Adrenal gland (tissue), 12 donors: ENCODE measurements around the gene EYS. TPM values are rescaled to one million over a fixed set of nuclear protein-coding genes. Genes with fewer than 3 reads are reported as not detected.
"Not testable (repeated sequence)": the region's sequence is repeated elsewhere in the genome, so short reads cannot be mapped to it uniquely, and the experiment has no call there.

Experiments
- DNase-seq, 7 donors: peaks; one replicate each; pipeline ENCODE4 v3.0.0-alpha.2; 2019 to 2020
- H3K27ac ChIP-seq, 5 donors: fragments of 200-600 bp; sonication (generic) in 4 of 5; 1 replicate in 3 of 5; 2 replicates in 2 of 5; pipeline versions ENCODE4 v1.5.1 to v1.8.0; 2016 to 2020; ENCODE audit warnings: mild to moderate bottlenecking in 1 of 5
- H3K27me3 ChIP-seq: fragments of 200-600 bp; 2 replicates; pipeline ENCODE4 v1.8.0; 2021
- H3K36me3 ChIP-seq, 2 donors: fragments of 200-600 bp; replicated peaks in 1 of 2; 1 replicate in 1 of 2; 2 replicates in 1 of 2; pipeline versions ENCODE4 v1.5.1 to v1.8.0; 2018 to 2022
- H3K4me1 ChIP-seq, 2 donors: fragments of 200-600 bp; replicated peaks in 1 of 2; 1 replicate in 1 of 2; 2 replicates in 1 of 2; pipeline versions ENCODE4 v1.5.1 to v1.8.0; 2018 to 2021
- H3K4me3 ChIP-seq, 4 donors: fragments of 200-600 bp; sonication (generic) in 3 of 4; one replicate each; pipeline ENCODE4 v1.5.1; 2016 to 2018
- H3K9me3 ChIP-seq, 3 donors: fragments of 200-600 bp; sonication (generic) in 1 of 3; replicated peaks in 1 of 3; 1 replicate in 2 of 3; 2 replicates in 1 of 3; pipeline versions ENCODE4 v1.5.1 to v1.8.0; 2016 to 2021
- CTCF ChIP-seq, 6 experiments: fragments of 450-650 bp in 4 of 6; fragments of 200-600 bp in 2 of 6; sonication (generic) in 1 of 6; IDR thresholded peaks; 1 replicate in 5 of 6; 2 replicates in 1 of 6; pipeline versions ENCODE4 v1.5.1 to v1.8.0; 2016 to 2021; ENCODE audit warnings: antibody characterized with exemption in 6 of 6, mild to moderate bottlenecking in 2 of 6, moderate library complexity in 1 of 6
- POLR2A ChIP-seq, 2 donors: fragments of 450-650 bp; IDR thresholded peaks; one replicate each; pipeline ENCODE4 v1.6.1; 2017; ENCODE audit warnings: antibody characterized with exemption in 2 of 2, mild to moderate bottlenecking in 2 of 2, moderate library complexity in 1 of 2
- WGBS, 4 donors: extraction: QIAGEN DNeasy Blood & Tissue Kit in 2 of 4; methylation state at CpG; one replicate each; pipeline versions ENCODE4 v1.1.5 to v1.1.7; 2013 to 2017; 5-methylcytosine and 5-hydroxymethylcytosine counted together
- intact Hi-C, 2 donors: fragments of 100-400 bp; cut with DNase I; formaldehyde crosslinking; loops; one replicate each; pipeline versions ENCODE4 v1.14.1 to v1.15.0; 2022 to 2023
- polyA plus RNA-seq, 3 donors: library from polyadenylated mRNA; stranded (reverse); fragments of 200-250 nt in 2 of 3; fragments of 350-450 nt in 1 of 3; fragmentation: Illumina TruSeq in 1 of 3; extraction: RNeasy Lipid Tissue Mini Kit (QIAGEN cat#74804) in 1 of 3; gene quantifications; one replicate each; pipeline ENCODE4 v1.2.3, GENCODE V29; 2013 to 2014
- total RNA-seq, 9 donors: library from RNA; depleted of rRNA in 4 of 9; stranded (reverse); fragments of >200 nt in 4 of 9; fragments of 120-200 nt in 1 of 9; fragmentation: NEBNext Ultra II Directional in 1 of 9; extraction: Animal tissue kit (Norgen Biotek cat#: 25700) in 1 of 9; gene quantifications; one replicate each; pipeline versions ENCODE4 v1.1.0 to v1.2.4, GENCODE V29; 2013 to 2023
- donor health status: healthy with polysubstance abuse.
- donor health status: Bipolar disorder and iron deficiency.
- donor health status: DM: yes; HTN: yes; CAD: no.
- donor health status: DM: no; HTN: no; CAD: no.
- donor health status: DM: no; HTN: no; CAD: no.
- donor health status: DM: yes; HTN: yes; CAD: no.

EYS gene
- total and polyA plus RNA-seq, 12 donors, result 0.03 to 3.1 (median 0.18) TPM; not detected in 7

GRCh38 chr6:63856271-63856670, 1850.8 kb downstream of the EYS start:
- H3K27me3 ChIP-seq, result no peaks in the 10 kb centered on the region
- peaks cover 0 to 4% of the 10 kb centered on the region in 2 donors for H3K4me1 ChIP-seq
- 8 to 23% (median 13%) methylated on average over 1 of the region's 1 CpG for WGBS, 4 donors
- no peak overlapping the region for H3K27ac ChIP-seq
- no peak for DNase-seq
- no peak for TF ChIP-seq CTCF (IDR thresholded peaks at IDR 0.05)
- TF ChIP-seq POLR2A (IDR thresholded peaks at IDR 0.05), result no peak
- no peaks in the 10 kb centered on the region for H3K9me3 ChIP-seq
- no peak overlapping the region for H3K4me3 ChIP-seq
- H3K36me3 ChIP-seq, result no peaks in the 10 kb centered on the region
- intact Hi-C loops, result no loop called here

- Histone ChIP-seq H3K36me3 (no peaks in the 10 kb centered on the region), H3K27ac (no peak overlapping the region), H3K27me3 (no peaks in the 10 kb centered on the region), H3K4me3 (no peak overlapping the region), H3K9me3 (no peaks in the 10 kb centered on the region), H3K4me1 (no peaks in the 10 kb centered on the region)
- TF ChIP-seq CTCF (IDR thresholded peaks at IDR 0.05), result no peak
- no peak for TF ChIP-seq POLR2A (IDR thresholded peaks at IDR 0.05)
- intact Hi-C loops, result no loop called here
- WGBS, 4 donors, result 81 to 88% (median 86%) methylated on average over 2 of the region's 2 CpGs
- DNase-seq, result no peak
Measured at GRCh38 chr6:63844287-63844686, 1862.7 kb downstream of the EYS start.

DNA sequence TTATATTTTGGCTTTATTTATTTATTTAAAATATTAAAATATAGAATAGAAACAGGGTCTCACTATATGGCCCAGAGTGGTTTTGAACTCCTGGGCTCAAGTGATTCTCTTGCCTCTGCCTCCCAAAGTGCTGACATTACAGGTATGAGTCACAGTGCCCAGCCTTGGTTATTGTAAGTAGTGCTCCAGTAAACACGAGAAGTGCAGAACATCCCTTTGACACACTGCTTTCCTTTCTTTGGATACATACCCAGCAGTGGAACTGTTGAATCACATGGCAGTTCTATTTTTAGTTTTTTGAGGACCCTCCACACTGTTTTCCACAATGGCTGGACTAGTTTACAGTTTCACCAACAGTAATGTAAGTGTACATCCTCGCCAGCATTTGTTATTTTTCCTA, 1867.5 kb downstream of the EYS start:
- no peak for TF ChIP-seq POLR2A (IDR thresholded peaks at IDR 0.05)
- no peaks in the 10 kb centered on the region for H3K9me3 ChIP-seq
- DNase-seq, result no peak
- no peaks in the 10 kb centered on the region for H3K27me3 ChIP-seq
- no peaks in the 10 kb centered on the region for H3K36me3 ChIP-seq
- no peak overlapping the region for H3K27ac ChIP-seq
- H3K4me1 ChIP-seq, result no peaks in the 10 kb centered on the region
- H3K4me3 ChIP-seq, result no peak overlapping the region
- 60 to 78% (median 69%) methylated on average over 2 of the region's 2 CpGs for WGBS, 4 donors
- intact Hi-C loops, result no loop called here

GRCh38 chr6:63828678-63829077, 1878.3 kb downstream of the EYS start:
- H3K27me3 ChIP-seq, H3K9me3 ChIP-seq, H3K27ac ChIP-seq, intact Hi-C loops, H3K36me3 ChIP-seq, DNase-seq, H3K4me1 ChIP-seq, H3K4me3 ChIP-seq: not testable (repeated sequence)
- 75 to 95% (median 81%) methylated on average over 1 of the region's 1 CpG for WGBS, 4 donors

GRCh38 chr6:63824722-63825121, 1882.3 kb downstream of the EYS start:
- WGBS, 4 donors, result 77 to 94% (median 81%) methylated on average over 6 of the region's 6 CpGs
- Histone ChIP-seq H3K4me1 (no peaks in the 10 kb centered on the region), H3K4me3 (no peak overlapping the region), H3K9me3 (no peaks in the 10 kb centered on the region), H3K36me3 (no peaks in the 10 kb centered on the region), H3K27me3 (no peaks in the 10 kb centered on the region), H3K27ac (no peak overlapping the region)
- intact Hi-C loops, result no loop called here
- no peak for DNase-seq
- TF ChIP-seq CTCF (IDR thresholded peaks at IDR 0.05) (no peak), POLR2A (IDR thresholded peaks at IDR 0.05) (no peak)
